H1 (cell line): Measurements from ENCODE around the gene NEK4.

Experiments
- TF ChIP-seq, protein P1 (sequence below), 3 experiments: IDR thresholded peaks; 1 replicate in 2 of 3; 2 replicates in 1 of 3; pipeline versions ENCODE4 v1.5.1 to v1.6.1; 2011; ENCODE audit warnings: low read length in 3 of 3, mild to moderate bottlenecking in 3 of 3, inconsistent platforms in 2 of 3, low read depth in 1 of 3, moderate library complexity in 1 of 3; ENCODE audit not compliant: insufficient read depth in 1 of 3; ENCODE audit errors: control extremely low read depth in 1 of 3
- TF ChIP-seq, protein P2 (sequence below): IDR thresholded peaks from 2 replicates; pipeline ENCODE4 v1.6.1; 2011; ENCODE audit warnings: low read length, improper control_type of control experiment

DNA sequence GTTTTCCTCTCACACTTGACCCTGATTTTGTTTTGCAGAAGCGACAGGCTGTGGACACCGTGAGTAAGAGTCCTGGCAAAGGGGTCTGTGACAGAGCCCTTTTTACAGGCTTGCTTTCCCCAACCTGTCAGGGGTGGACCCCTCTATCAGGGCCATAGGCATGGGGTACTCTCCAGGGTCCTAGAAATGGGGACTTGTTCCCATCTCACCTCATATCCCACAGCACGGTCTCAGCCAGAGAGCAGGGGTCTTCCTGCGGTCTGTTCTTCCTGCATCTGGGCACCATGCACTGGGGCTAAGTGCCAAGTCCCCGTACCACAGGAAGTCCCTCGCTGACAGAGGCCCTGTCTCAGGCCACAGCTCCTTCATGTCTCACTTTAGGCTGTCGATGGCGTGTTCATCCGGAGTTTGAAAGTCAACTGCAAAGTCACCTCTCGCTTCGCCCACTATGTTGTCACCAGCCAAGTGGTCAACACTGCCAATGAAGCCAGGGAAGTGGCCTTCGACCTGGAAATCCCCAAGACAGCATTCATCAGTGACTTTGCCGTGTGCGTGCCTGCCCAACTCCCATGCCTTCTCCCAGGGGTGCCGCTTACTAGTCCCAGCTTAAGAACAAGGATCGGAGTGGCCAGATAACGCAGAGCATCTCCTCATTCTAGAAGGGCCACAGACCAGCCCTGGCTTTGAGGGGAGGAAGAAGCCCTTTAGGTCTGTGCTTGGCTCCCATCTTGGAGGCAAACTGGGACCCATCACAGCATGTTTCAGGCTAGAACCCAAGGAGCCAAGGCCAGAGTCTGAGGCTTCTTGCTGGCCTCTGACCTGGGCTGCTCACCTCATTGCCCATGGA, 7.4 kb upstream of the NEK4 start:
- TF ChIP-seq, protein P1, sequence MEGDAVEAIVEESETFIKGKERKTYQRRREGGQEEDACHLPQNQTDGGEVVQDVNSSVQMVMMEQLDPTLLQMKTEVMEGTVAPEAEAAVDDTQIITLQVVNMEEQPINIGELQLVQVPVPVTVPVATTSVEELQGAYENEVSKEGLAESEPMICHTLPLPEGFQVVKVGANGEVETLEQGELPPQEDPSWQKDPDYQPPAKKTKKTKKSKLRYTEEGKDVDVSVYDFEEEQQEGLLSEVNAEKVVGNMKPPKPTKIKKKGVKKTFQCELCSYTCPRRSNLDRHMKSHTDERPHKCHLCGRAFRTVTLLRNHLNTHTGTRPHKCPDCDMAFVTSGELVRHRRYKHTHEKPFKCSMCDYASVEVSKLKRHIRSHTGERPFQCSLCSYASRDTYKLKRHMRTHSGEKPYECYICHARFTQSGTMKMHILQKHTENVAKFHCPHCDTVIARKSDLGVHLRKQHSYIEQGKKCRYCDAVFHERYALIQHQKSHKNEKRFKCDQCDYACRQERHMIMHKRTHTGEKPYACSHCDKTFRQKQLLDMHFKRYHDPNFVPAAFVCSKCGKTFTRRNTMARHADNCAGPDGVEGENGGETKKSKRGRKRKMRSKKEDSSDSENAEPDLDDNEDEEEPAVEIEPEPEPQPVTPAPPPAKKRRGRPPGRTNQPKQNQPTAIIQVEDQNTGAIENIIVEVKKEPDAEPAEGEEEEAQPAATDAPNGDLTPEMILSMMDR (IDR thresholded peaks at IDR 0.05; ENCODE audit: control extremely low read depth in 1 of 3, insufficient read depth in 1 of 3, low read depth in 1 of 3, low read length in 3 of 3) = no peak
- TF ChIP-seq, protein P2, sequence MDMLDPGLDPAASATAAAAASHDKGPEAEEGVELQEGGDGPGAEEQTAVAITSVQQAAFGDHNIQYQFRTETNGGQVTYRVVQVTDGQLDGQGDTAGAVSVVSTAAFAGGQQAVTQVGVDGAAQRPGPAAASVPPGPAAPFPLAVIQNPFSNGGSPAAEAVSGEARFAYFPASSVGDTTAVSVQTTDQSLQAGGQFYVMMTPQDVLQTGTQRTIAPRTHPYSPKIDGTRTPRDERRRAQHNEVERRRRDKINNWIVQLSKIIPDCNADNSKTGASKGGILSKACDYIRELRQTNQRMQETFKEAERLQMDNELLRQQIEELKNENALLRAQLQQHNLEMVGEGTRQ = no peak
